HEK293 (cell line): ENCODE data around the gene UBAP1L.

ENCODE experiments used
- CTCF ChIA-PET: fragments of 350-600 bp; formaldehyde crosslinking; extraction: SDS; loops from one replicate; lab custom pipeline; 2021; ENCODE audit warnings: antibody characterized with exemption; lab: Yijun Ruan, JAX
- POLR2A ChIA-PET: fragments of 300-600 bp; formaldehyde crosslinking; extraction: SDS; loops from one replicate; lab custom pipeline; 2020; ENCODE audit warnings: antibody characterized with exemption, inconsistent platforms; lab: Yijun Ruan, JAX
- H3K27ac ChIP-seq: fragments of 200-500 bp; sonication (Bioruptor generic); 2 replicates; pipeline ENCODE4 v1.5.1; 2014; ENCODE audit warnings: low read depth, low read length, control low read depth, inconsistent platforms; ENCODE audit errors: extremely low read depth
- H3K36me3 ChIP-seq, 2 experiments: fragments of 200-500 bp in 1 of 2; sonication (Bioruptor generic) in 1 of 2; 1 replicate in 1 of 2; 2 replicates in 1 of 2; pipeline ENCODE4 v1.5.1; 2014 to 2017; ENCODE audit warnings: inconsistent platforms in 2 of 2, low read length in 2 of 2; ENCODE audit not compliant: control insufficient read depth in 2 of 2, insufficient read depth in 1 of 2
- H3K4me1 ChIP-seq: fragments of 200-500 bp; sonication (Bioruptor generic); 2 replicates; pipeline ENCODE4 v1.5.1; 2014; ENCODE audit warnings: mild to moderate bottlenecking, low read length, inconsistent platforms; ENCODE audit not compliant: control insufficient read depth, insufficient read depth
- H3K4me3 ChIP-seq: 2 replicates; pipeline ENCODE4 v1.5.1; 2011; ENCODE audit warnings: low read depth, mild to moderate bottlenecking, control low read depth, low read length, moderate library complexity
- H3K9me3 ChIP-seq: fragments of 200-500 bp; sonication (Bioruptor generic); 2 replicates; pipeline ENCODE4 v1.5.1; 2014; ENCODE audit warnings: low read depth, low read length, inconsistent platforms; ENCODE audit not compliant: control insufficient read depth, insufficient read depth
- GLIS1 ChIP-seq: fragments of 450-650 bp; formaldehyde crosslinking; IDR thresholded peaks from 2 replicates; pipeline ENCODE4 v1.5.1; 2016; ENCODE audit warnings: missing biosample characterization, missing genetic modification characterization
- HOXA7 ChIP-seq: sonication (generic); formaldehyde crosslinking; IDR thresholded peaks from 2 replicates; pipeline ENCODE4 v1.8.1; 2022; ENCODE audit warnings: missing genetic modification reagents, borderline replicate concordance
- HOXC10 ChIP-seq: sonication (generic); formaldehyde crosslinking; IDR thresholded peaks from 2 replicates; pipeline ENCODE4 v1.8.1; 2023; ENCODE audit warnings: mild to moderate bottlenecking, missing genetic modification reagents
- MYNN ChIP-seq: fragments of 450-650 bp; formaldehyde crosslinking; IDR thresholded peaks from 2 replicates; pipeline ENCODE4 v1.5.1; 2016; ENCODE audit warnings: missing biosample characterization, missing genetic modification characterization, borderline replicate concordance
- OVOL3 ChIP-seq: fragments of 450-650 bp; formaldehyde crosslinking; IDR thresholded peaks from 2 replicates; pipeline ENCODE4 v1.5.1; 2016; ENCODE audit warnings: missing biosample characterization, missing genetic modification characterization
- ZIC2 ChIP-seq: fragments of 450-650 bp; formaldehyde crosslinking; IDR thresholded peaks from 2 replicates; pipeline ENCODE4 v1.5.1; 2016; ENCODE audit warnings: missing biosample characterization, missing genetic modification characterization
- ZNF19 ChIP-seq: fragments of 450-650 bp; formaldehyde crosslinking; IDR thresholded peaks from 2 replicates; pipeline ENCODE4; 2016; ENCODE audit warnings: missing biosample characterization, missing genetic modification characterization, low read depth
- ZNF266 ChIP-seq: fragments of 450-650 bp; formaldehyde crosslinking; IDR thresholded peaks from 2 replicates; pipeline ENCODE4 v1.5.1; 2016; ENCODE audit warnings: missing biosample characterization, missing genetic modification characterization, low read depth
- ZNF324 ChIP-seq: fragments of 450-650 bp; formaldehyde crosslinking; IDR thresholded peaks from 2 replicates; pipeline ENCODE4 v1.5.1; 2016; ENCODE audit warnings: missing biosample characterization, missing genetic modification characterization
- ZNF391 ChIP-seq: fragments of 450-650 bp; formaldehyde crosslinking; IDR thresholded peaks from 2 replicates; pipeline ENCODE4 v1.5.1; 2016; ENCODE audit warnings: low read depth, missing biosample characterization, missing genetic modification characterization, borderline replicate concordance
- ZNF394 ChIP-seq: fragments of 450-650 bp; formaldehyde crosslinking; IDR thresholded peaks from 2 replicates; pipeline ENCODE4 v1.5.1; 2016; ENCODE audit warnings: missing biosample characterization, missing genetic modification characterization, mild to moderate bottlenecking, moderate library complexity, borderline replicate concordance
- ZNF426 ChIP-seq: fragments of 450-650 bp; formaldehyde crosslinking; IDR thresholded peaks from 2 replicates; pipeline ENCODE4 v1.5.1; 2017; ENCODE audit warnings: missing biosample characterization, missing genetic modification characterization, mild to moderate bottlenecking, inconsistent platforms, moderate library complexity
- ZNF555 ChIP-seq: fragments of 450-650 bp; formaldehyde crosslinking; conservative IDR thresholded peaks from 2 replicates; pipeline ENCODE4 v1.5.1; 2017; ENCODE audit warnings: missing biosample characterization, mild to moderate bottlenecking, missing genetic modification characterization, inconsistent platforms
- ZNF624 ChIP-seq: fragments of 450-650 bp; formaldehyde crosslinking; IDR thresholded peaks from 2 replicates; pipeline ENCODE4 v1.5.1; 2017; ENCODE audit warnings: missing biosample characterization, missing genetic modification characterization
- ZNF843 ChIP-seq: fragments of 450-650 bp; formaldehyde crosslinking; IDR thresholded peaks from 2 replicates; pipeline ENCODE4 v1.5.1; 2016; ENCODE audit warnings: missing biosample characterization, missing genetic modification characterization
- ZSCAN23 ChIP-seq: fragments of 450-650 bp; formaldehyde crosslinking; IDR thresholded peaks from 2 replicates; pipeline ENCODE4 v1.5.1; 2016; ENCODE audit warnings: missing biosample characterization, missing genetic modification characterization
- TF ChIP-seq, protein P1 (sequence below): fragments of 450-650 bp; formaldehyde crosslinking; IDR thresholded peaks from 2 replicates; pipeline ENCODE4 v1.5.1; 2017; ENCODE audit warnings: missing biosample characterization, missing genetic modification characterization
- TF ChIP-seq, protein P2 (sequence below): sonication (generic); formaldehyde crosslinking; IDR thresholded peaks from 2 replicates; pipeline ENCODE4 v1.8.1; 2022; ENCODE audit warnings: mild to moderate bottlenecking, moderate library complexity, missing genetic modification reagents
- TF ChIP-seq, protein P3 (sequence below): fragments of 450-650 bp; formaldehyde crosslinking; IDR thresholded peaks from 2 replicates; pipeline ENCODE4 v1.5.1; 2016; ENCODE audit warnings: missing biosample characterization, missing genetic modification characterization

UBAP1L gene

DNA sequence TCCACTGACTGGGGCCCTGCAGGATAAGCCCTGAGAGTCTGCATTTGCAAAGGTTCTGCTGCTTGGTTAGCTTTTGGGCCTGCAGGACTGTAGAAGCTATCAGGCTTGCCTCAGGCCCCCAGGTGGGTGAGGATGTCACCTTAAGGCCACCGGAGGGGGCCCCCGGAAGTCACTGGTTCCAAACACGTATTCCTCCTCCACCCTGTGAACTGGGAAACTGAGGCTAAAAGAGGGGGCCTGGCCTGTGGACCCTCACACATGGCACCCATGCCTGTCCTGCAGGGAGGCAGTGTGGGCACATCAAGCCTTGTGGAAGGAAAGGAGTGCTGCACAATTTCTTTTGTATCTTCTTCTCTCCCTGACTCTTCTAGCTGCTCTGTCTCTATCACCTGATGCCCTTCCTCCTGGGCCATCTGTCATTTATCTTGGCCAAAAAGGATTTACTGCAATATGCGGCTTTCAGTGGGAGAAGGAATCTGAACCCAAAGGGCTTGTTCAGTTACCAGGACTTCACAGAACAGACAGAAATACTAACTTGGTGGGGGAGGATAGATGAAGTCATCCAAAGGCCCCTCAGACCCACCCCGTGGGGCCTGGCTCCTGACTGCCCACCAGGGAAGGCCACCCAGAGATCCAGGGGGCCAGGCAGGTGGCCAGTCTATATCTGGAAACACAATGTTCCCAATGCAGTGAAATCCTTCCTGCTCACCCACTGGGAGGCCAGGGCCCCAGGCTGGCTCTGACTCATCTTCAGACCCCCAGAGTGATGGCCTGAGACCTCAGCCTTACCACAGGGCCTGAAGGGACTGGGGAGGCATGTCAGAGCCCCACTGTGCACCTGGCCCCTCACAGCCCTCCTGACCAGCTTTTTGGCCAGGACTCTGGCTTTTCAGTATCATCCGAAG lies 18.3 kb downstream of the UBAP1L start:
- H3K9me3 ChIP-seq, result no peaks in the 10 kb centered on the region
- peaks cover 0 to 39% of the 10 kb centered on the region in 2 experiments; a peak in 2 of 3 replicates for H3K36me3 ChIP-seq
- no peak for TF ChIP-seq ZNF624 (tag by site-specific recombination)
- TF ChIP-seq GLIS1 (tag by site-specific recombination), result peak; percentile 100
- TF ChIP-seq ZIC2, result peak; percentile 86
- TF ChIP-seq, all 188 proteins: peak for 2
- CTCF ChIA-PET, result interaction anchor here (1.2 kb wide), 1 partner anchor 42 kb away, joined by 3 read pairs; no protein-coding TSS in a partner anchor
- POLR2A ChIA-PET, result no interaction called here
- no peaks in the 10 kb centered on the region for H3K4me1 ChIP-seq
- no peak overlapping the region for H3K27ac ChIP-seq
- H3K4me3 ChIP-seq, result no peak overlapping the region

DNA sequence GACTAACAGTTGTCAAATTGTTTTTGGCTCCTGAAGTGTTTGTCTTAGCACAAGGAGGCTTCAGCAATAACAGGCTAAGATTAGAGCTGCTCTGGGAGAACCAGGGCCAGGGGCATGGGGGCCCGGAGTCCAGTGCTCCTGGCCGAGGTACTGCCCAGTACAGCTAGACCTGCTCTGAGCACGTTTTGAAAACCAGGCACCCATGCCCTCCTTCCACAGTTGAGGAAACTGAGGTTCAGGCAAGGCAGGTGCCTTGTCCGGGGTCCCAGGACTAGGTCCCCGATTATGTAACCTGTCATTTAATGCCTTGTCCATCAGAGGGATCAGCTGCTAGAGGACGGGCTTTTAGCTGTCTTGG lies 19.3 kb downstream of the UBAP1L start:
- no peak overlapping the region for H3K4me3 ChIP-seq
- peaks cover 0 to 32% of the 10 kb centered on the region in 2 experiments; a peak in 2 of 3 replicates for H3K36me3 ChIP-seq
- H3K27ac ChIP-seq, result no peak overlapping the region
- no peaks in the 10 kb centered on the region for H3K4me1 ChIP-seq
- H3K9me3 ChIP-seq, result no peaks in the 10 kb centered on the region
- ChIA-PET CTCF (interaction anchor here (1.0 to 1.3 kb wide), 2 partner anchors 9 to 13 kb away, joined by 3 to 6 read pairs; no protein-coding TSS in a partner anchor), POLR2A (no interaction called here)
- TF ChIP-seq, protein P1, sequence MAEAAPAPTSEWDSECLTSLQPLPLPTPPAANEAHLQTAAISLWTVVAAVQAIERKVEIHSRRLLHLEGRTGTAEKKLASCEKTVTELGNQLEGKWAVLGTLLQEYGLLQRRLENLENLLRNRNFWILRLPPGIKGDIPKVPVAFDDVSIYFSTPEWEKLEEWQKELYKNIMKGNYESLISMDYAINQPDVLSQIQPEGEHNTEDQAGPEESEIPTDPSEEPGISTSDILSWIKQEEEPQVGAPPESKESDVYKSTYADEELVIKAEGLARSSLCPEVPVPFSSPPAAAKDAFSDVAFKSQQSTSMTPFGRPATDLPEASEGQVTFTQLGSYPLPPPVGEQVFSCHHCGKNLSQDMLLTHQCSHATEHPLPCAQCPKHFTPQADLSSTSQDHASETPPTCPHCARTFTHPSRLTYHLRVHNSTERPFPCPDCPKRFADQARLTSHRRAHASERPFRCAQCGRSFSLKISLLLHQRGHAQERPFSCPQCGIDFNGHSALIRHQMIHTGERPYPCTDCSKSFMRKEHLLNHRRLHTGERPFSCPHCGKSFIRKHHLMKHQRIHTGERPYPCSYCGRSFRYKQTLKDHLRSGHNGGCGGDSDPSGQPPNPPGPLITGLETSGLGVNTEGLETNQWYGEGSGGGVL (tag by site-specific recombination), result no peak
- TF ChIP-seq HOXC10 (CRISPR knock-in tag) (no peak), ZNF426 (no peak), ZNF266 (no peak), ZNF391 (no peak), OVOL3 (tag by site-specific recombination) (no peak), ZNF394 (no peak), MYNN (no peak), ZNF324 (tag by site-specific recombination) (no peak), ZNF19 (no peak), ZNF555 (no peak), ZSCAN23 (tag by site-specific recombination) (no peak), HOXA7 (CRISPR knock-in tag) (no peak), ZNF843 (no peak)
- TF ChIP-seq, protein P2, sequence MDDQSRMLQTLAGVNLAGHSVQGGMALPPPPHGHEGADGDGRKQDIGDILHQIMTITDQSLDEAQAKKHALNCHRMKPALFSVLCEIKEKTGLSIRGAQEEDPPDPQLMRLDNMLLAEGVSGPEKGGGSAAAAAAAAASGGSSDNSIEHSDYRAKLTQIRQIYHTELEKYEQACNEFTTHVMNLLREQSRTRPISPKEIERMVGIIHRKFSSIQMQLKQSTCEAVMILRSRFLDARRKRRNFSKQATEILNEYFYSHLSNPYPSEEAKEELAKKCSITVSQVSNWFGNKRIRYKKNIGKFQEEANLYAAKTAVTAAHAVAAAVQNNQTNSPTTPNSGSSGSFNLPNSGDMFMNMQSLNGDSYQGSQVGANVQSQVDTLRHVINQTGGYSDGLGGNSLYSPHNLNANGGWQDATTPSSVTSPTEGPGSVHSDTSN (CRISPR knock-in tag), result no peak
- TF ChIP-seq, all 188 proteins: peak for 0

DNA sequence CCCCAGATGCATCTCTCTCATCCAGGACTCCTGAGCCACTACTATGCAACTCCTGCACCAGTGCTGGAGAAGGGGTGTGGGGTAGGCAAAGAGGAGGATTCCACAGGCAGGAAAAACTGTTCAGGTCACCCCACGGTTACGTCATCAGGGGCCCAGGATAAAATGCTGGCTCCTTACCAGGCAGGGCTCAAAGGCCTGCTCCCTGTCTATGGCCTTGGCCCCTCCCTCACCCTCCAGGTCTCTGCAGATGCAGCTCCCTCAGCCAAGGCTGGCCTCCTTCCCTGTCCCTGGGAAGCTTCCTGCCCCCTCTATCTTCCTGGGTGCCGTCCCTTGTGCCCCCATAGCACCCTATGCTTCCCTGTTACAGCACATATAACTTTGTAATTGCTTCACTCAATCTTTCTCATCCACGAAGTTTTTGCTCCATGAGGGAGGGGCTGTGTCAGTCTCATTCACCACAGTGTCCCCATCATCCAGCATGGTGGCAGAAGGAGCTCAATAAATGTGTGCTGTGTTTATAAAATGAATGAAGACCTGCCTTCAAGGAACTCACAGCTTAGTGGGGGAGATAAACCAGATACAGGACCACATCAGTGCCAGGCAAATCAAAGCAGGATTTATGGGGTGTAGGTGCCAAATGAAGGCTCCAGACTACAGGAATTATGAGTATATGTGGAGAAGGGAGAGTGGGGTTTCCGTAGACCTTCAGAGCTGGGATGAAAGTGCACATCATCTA lies 19.8 kb downstream of the UBAP1L start:
- peaks cover 0 to 26% of the 10 kb centered on the region in 2 experiments; a peak in 2 of 3 replicates for H3K36me3 ChIP-seq
- POLR2A ChIA-PET, result no interaction called here
- CTCF ChIA-PET, result interaction anchor here (0.6 to 1.3 kb wide), 3 partner anchors 8 to 1317 kb away, joined by 3 to 6 read pairs (median 3); no protein-coding TSS in a partner anchor
- no peak overlapping the region for H3K27ac ChIP-seq
- TF ChIP-seq, protein P3, sequence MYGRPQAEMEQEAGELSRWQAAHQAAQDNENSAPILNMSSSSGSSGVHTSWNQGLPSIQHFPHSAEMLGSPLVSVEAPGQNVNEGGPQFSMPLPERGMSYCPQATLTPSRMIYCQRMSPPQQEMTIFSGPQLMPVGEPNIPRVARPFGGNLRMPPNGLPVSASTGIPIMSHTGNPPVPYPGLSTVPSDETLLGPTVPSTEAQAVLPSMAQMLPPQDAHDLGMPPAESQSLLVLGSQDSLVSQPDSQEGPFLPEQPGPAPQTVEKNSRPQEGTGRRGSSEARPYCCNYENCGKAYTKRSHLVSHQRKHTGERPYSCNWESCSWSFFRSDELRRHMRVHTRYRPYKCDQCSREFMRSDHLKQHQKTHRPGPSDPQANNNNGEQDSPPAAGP (tag by site-specific recombination), result no peak
- peak; percentile 61; the same call in 1 of the 2 replicates for TF ChIP-seq GLIS1 (tag by site-specific recombination)
- no peak overlapping the region for H3K4me3 ChIP-seq
- no peaks in the 10 kb centered on the region for H3K4me1 ChIP-seq
- no peaks in the 10 kb centered on the region for H3K9me3 ChIP-seq
